ENCODE measurements around the gene UTP11. TPM values are rescaled to one million over a fixed set of nuclear protein-coding genes. Genes with fewer than 3 reads are reported as not detected.

Gene UTP11
- total RNA-seq, 1 donor: 55.7 TPM

DNA sequence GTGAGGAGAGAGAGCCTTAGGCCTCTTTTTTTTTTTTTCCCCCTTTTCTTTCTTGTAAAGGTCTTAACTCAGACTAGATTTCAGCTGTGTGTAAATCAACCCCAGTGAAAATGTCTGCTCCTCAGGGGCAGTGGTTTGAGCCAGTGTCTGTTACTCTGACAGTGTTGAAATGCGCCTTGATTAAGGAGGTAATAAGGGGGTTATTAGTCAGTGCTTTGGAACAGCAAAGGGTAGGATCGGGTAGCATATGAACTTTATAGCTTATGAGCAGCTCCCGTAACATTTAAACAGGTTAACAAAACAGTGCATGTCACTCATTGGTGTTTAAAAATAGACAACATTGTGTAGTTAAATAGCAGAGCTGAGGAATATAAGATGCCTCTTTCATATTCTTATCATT, 10.3 kb downstream of the UTP11 start:
- DNase-seq (ENCODE audit: low read depth): no peak
- no peak overlapping the region for H3K4me3 ChIP-seq (ENCODE audit: low read depth, low read length)
- TF ChIP-seq, protein P1, sequence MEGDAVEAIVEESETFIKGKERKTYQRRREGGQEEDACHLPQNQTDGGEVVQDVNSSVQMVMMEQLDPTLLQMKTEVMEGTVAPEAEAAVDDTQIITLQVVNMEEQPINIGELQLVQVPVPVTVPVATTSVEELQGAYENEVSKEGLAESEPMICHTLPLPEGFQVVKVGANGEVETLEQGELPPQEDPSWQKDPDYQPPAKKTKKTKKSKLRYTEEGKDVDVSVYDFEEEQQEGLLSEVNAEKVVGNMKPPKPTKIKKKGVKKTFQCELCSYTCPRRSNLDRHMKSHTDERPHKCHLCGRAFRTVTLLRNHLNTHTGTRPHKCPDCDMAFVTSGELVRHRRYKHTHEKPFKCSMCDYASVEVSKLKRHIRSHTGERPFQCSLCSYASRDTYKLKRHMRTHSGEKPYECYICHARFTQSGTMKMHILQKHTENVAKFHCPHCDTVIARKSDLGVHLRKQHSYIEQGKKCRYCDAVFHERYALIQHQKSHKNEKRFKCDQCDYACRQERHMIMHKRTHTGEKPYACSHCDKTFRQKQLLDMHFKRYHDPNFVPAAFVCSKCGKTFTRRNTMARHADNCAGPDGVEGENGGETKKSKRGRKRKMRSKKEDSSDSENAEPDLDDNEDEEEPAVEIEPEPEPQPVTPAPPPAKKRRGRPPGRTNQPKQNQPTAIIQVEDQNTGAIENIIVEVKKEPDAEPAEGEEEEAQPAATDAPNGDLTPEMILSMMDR (IDR thresholded peaks at IDR 0.05; ENCODE audit: insufficient read depth, low read depth, low read length): no peak

DNA sequence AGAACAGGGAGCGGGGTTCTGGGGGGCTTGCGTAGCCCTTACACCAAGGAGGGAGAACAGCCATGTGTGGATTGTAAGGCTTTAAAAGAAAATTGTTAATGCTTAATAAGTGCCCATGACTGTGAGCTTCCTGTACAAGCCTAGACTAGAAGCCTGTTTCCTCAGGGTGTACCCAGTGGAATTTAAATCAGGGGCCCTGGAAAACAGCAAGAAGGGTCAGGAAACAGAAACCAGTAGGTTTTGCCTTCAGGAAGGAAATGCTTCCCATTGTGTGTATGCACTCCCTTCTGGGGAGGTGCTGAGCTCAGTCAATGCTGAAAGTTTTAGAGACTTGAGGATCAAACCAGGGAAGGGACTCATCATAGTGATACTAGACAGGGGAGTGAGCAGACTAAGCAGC, 12.7 kb downstream of the UTP11 start:
- H3K4me3 ChIP-seq (ENCODE audit: low read depth, low read length): no peak overlapping the region
- DNase-seq (ENCODE audit: low read depth): no peak
- TF ChIP-seq, protein P1 (IDR thresholded peaks at IDR 0.05; ENCODE audit: insufficient read depth, low read depth, low read length): no peak

GRCh38 chr1:38025664-38026063, 13.1 kb downstream of the UTP11 start:
- TF ChIP-seq, protein P1 (IDR thresholded peaks at IDR 0.05; ENCODE audit: insufficient read depth, low read depth, low read length): no peak
- DNase-seq (ENCODE audit: low read depth): no peak
- no peak overlapping the region for H3K4me3 ChIP-seq (ENCODE audit: low read depth, low read length)

DNA sequence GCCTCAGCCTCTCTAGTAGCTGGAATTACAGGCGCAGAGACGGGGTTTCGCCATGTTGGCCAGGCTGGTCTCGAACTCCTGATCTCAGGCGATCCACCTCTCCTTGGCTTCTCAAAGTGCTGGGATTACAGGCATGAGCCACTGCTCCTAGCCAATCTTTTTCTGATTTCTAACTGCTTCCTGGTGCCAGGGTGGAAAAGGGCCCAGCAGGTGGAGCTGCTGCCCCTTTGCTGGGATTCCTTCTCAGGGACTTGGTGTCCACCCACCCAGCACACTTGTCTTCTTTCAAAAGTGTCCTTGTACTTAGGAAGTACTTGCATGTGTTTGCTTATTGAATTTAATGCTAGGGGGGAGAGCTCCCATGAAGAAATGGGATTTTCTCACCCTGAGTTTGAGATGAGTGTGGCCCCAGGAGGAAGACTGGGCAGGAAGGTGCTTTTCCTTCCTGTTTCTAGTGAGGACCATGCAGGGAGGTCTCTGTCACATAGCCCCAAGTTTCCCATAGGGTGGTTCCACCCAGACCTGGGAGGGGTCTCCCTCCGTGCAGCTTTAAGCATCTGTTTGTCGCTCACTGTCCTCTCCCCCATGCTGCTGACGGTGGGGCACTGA, 14.2 kb downstream of the UTP11 start:
- H3K4me3 ChIP-seq (ENCODE audit: low read depth, low read length): no peak overlapping the region
- DNase-seq (ENCODE audit: low read depth): peak; percentile 56
- TF ChIP-seq, protein P1 (IDR thresholded peaks at IDR 0.05; ENCODE audit: insufficient read depth, low read depth, low read length): peak; percentile 73

- no peak overlapping the region for H3K4me3 ChIP-seq (ENCODE audit: low read depth, low read length)
- TF ChIP-seq, protein P1 (IDR thresholded peaks at IDR 0.05; ENCODE audit: insufficient read depth, low read depth, low read length): no peak
- DNase-seq (ENCODE audit: low read depth): no peak
Observed at GRCh38 chr1:38027201-38028104, 14.9 kb downstream of the UTP11 start.

GRCh38 chr1:38028105-38028591, 15.6 kb downstream of the UTP11 start:
- no peak overlapping the region for H3K4me3 ChIP-seq (ENCODE audit: low read depth, low read length)
- TF ChIP-seq, protein P1 (IDR thresholded peaks at IDR 0.05; ENCODE audit: insufficient read depth, low read depth, low read length): no peak
- DNase-seq (ENCODE audit: low read depth): no peak
